ENCODE data around the gene ALDOC. TPM values are rescaled to one million over a fixed set of nuclear protein-coding genes. Genes with fewer than 3 reads are reported as not detected.

ALDOC gene
- total and polyA plus RNA-seq, 2 of the 13 experiments (the other 11 are each of a cell fraction or from before 2014, with no cell fraction given) = 15.4 to 60.9 TPM

- TF ChIP-seq, protein P1, sequence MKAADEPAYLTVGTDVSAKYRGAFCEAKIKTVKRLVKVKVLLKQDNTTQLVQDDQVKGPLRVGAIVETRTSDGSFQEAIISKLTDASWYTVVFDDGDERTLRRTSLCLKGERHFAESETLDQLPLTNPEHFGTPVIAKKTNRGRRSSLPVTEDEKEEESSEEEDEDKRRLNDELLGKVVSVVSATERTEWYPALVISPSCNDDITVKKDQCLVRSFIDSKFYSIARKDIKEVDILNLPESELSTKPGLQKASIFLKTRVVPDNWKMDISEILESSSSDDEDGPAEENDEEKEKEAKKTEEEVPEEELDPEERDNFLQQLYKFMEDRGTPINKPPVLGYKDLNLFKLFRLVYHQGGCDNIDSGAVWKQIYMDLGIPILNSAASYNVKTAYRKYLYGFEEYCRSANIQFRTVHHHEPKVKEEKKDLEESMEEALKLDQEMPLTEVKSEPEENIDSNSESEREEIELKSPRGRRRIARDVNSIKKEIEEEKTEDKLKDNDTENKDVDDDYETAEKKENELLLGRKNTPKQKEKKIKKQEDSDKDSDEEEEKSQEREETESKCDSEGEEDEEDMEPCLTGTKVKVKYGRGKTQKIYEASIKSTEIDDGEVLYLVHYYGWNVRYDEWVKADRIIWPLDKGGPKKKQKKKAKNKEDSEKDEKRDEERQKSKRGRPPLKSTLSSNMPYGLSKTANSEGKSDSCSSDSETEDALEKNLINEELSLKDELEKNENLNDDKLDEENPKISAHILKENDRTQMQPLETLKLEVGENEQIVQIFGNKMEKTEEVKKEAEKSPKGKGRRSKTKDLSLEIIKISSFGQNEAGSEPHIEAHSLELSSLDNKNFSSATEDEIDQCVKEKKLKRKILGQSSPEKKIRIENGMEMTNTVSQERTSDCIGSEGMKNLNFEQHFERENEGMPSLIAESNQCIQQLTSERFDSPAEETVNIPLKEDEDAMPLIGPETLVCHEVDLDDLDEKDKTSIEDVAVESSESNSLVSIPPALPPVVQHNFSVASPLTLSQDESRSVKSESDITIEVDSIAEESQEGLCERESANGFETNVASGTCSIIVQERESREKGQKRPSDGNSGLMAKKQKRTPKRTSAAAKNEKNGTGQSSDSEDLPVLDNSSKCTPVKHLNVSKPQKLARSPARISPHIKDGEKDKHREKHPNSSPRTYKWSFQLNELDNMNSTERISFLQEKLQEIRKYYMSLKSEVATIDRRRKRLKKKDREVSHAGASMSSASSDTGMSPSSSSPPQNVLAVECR (CRISPR knock-in tag; IDR thresholded peaks at IDR 0.05; ENCODE audit: borderline replicate concordance) = peak; percentile 61; the same call in 1 of the 2 replicates
- TF ChIP-seq ZBTB4 (CRISPR knock-in tag; IDR thresholded peaks at IDR 0.05; ENCODE audit: borderline replicate concordance) (no peak), MXD4 (CRISPR knock-in tag; IDR thresholded peaks at IDR 0.05) (0 out of 2 replicates have a peak, but pooled peaks have one; percentile 41), NKX3-1 (CRISPR knock-in tag; IDR thresholded peaks at IDR 0.05) (0 out of 2 replicates have a peak, but pooled peaks have one; percentile 48), PHF20 (CRISPR knock-in tag; IDR thresholded peaks at IDR 0.05) (peak; percentile 51; the same call in 1 of the 2 replicates), NFYB (CRISPR knock-in tag; IDR thresholded peaks at IDR 0.05) (no peak), ERF (CRISPR knock-in tag; IDR thresholded peaks at IDR 0.05) (peak; percentile 58), ZNF232 (CRISPR knock-in tag; IDR thresholded peaks at IDR 0.05; ENCODE audit: borderline replicate concordance) (0 out of 2 replicates have a peak, but pooled peaks have one; percentile 59), KLF16 (CRISPR knock-in tag; IDR thresholded peaks at IDR 0.05) (peak in 1 of 2 experiments; percentile 55; a peak in 1 of 4 replicates), RBFOX2 (IDR thresholded peaks at IDR 0.05; ENCODE audit: low read depth, low read length) (peak; percentile 67), ZFY (CRISPR knock-in tag; IDR thresholded peaks at IDR 0.05) (peak; percentile 91)
- TF ChIP-seq, protein P2, sequence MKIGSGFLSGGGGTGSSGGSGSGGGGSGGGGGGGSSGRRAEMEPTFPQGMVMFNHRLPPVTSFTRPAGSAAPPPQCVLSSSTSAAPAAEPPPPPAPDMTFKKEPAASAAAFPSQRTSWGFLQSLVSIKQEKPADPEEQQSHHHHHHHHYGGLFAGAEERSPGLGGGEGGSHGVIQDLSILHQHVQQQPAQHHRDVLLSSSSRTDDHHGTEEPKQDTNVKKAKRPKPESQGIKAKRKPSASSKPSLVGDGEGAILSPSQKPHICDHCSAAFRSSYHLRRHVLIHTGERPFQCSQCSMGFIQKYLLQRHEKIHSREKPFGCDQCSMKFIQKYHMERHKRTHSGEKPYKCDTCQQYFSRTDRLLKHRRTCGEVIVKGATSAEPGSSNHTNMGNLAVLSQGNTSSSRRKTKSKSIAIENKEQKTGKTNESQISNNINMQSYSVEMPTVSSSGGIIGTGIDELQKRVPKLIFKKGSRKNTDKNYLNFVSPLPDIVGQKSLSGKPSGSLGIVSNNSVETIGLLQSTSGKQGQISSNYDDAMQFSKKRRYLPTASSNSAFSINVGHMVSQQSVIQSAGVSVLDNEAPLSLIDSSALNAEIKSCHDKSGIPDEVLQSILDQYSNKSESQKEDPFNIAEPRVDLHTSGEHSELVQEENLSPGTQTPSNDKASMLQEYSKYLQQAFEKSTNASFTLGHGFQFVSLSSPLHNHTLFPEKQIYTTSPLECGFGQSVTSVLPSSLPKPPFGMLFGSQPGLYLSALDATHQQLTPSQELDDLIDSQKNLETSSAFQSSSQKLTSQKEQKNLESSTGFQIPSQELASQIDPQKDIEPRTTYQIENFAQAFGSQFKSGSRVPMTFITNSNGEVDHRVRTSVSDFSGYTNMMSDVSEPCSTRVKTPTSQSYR (CRISPR knock-in tag; IDR thresholded peaks at IDR 0.05; ENCODE audit: borderline replicate concordance) = peak; percentile 22; the same call in 1 of the 2 replicates
- TF ChIP-seq, protein P3, sequence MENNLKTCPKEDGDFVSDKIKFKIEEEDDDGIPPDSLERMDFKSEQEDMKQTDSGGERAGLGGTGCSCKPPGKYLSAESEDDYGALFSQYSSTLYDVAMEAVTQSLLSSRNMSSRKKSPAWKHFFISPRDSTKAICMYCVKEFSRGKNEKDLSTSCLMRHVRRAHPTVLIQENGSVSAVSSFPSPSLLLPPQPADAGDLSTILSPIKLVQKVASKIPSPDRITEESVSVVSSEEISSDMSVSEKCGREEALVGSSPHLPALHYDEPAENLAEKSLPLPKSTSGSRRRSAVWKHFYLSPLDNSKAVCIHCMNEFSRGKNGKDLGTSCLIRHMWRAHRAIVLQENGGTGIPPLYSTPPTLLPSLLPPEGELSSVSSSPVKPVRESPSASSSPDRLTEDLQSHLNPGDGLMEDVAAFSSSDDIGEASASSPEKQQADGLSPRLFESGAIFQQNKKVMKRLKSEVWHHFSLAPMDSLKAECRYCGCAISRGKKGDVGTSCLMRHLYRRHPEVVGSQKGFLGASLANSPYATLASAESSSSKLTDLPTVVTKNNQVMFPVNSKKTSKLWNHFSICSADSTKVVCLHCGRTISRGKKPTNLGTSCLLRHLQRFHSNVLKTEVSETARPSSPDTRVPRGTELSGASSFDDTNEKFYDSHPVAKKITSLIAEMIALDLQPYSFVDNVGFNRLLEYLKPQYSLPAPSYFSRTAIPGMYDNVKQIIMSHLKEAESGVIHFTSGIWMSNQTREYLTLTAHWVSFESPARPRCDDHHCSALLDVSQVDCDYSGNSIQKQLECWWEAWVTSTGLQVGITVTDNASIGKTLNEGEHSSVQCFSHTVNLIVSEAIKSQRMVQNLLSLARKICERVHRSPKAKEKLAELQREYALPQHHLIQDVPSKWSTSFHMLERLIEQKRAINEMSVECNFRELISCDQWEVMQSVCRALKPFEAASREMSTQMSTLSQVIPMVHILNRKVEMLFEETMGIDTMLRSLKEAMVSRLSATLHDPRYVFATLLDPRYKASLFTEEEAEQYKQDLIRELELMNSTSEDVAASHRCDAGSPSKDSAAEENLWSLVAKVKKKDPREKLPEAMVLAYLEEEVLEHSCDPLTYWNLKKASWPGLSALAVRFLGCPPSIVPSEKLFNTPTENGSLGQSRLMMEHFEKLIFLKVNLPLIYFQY (CRISPR knock-in tag; IDR thresholded peaks at IDR 0.05; ENCODE audit: borderline replicate concordance) = 0 out of 2 replicates have a peak, but pooled peaks have one; percentile 32
Observed at GRCh38 chr17:28552176-28552999, 24.3 kb downstream of the ALDOC start, which contains the start of gene UNC119 (continued).
